ENCODE data around the gene AFF3.

The AFF3 gene

DNA sequence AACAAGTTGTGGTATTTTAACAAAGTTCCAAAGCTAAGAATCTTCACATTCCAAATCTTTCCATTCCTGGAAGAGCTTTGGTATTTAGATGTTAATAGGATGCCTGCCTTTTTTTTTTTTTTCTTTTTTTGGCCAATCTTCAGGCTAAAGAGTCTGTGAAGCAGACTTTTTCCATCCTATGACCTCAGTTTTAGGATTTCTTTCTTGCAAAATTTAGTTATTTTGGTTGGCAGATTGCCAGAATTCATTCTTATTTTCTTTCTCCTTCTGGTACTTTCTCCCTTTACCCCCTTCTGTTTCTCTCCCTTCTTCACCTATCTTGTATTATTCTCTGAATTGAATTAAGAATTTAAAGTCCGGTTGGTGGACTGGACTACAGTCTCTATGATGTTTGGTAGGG is 434.8 kb downstream of the AFF3 start:
- no peak for DNase-seq (ENCODE audit: low read depth, low spot score)

- no peak for DNase-seq (ENCODE audit: low read depth, low spot score)
Observed at GRCh38 chr2:99706735-99707134, 435.7 kb downstream of the AFF3 start.

- DNase-seq (ENCODE audit: low read depth, low spot score): no peak
Observed at GRCh38 chr2:99701503-99701902, 440.9 kb downstream of the AFF3 start.

GRCh38 chr2:99700482-99701398 is 441.6 kb downstream of the AFF3 start:
- no peak for DNase-seq (ENCODE audit: low read depth, low spot score)

GRCh38 chr2:99698896-99699295 is 443.5 kb downstream of the AFF3 start:
- no peak for DNase-seq (ENCODE audit: low read depth, low spot score)

- no peak for DNase-seq (ENCODE audit: low read depth, low spot score)
Observed at GRCh38 chr2:99697811-99698568, 444.4 kb downstream of the AFF3 start.

GRCh38 chr2:99695944-99696253 is 446.5 kb downstream of the AFF3 start:
- no peak for DNase-seq (ENCODE audit: low read depth, low spot score)

- no peak for DNase-seq (ENCODE audit: low read depth, low spot score)
Observed at GRCh38 chr2:99695130-99695943, 447.1 kb downstream of the AFF3 start.

- no peak for DNase-seq (ENCODE audit: low read depth, low spot score)
Observed at GRCh38 chr2:99694331-99694730, 448.1 kb downstream of the AFF3 start.

DNA sequence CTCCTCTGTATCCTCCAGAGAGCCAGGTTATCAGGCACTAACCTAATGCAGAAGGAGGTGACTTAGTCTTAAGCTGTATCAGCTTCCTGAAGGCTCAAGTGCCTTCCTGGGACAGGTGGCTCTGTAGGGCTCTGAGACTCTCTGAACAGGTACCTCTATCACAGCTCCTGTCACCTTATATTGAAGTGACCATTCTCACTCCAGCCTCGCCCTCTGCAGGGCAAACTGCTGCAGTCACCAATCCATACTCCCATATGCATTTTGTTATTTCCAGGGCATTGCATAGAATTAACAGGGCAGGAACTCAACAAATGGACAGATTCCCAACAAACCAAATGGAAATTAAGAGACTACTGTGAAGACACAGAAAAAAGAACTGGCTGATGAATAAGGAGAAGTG is 449.6 kb downstream of the AFF3 start:
- DNase-seq (ENCODE audit: low read depth, low spot score): no peak

DNA sequence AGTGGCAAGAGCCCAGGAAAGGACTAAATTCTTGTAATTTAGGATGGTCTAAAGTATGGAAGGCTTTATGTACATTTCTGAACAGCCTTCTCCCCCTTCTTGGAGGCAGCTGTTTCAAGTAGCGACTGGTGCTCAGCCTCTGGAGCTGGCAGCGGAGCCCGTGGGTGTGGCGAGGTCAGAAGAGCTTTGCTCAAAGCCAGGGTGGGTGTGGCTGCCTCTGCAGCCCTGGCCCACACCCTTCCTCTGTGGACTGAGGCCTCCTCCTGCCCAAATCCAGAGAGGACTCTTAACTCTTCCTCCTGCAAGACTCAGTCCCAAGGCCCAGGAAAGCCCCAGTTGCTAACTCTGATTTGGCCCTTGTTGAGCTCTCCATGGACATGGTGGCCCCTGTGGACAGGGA is 450.5 kb downstream of the AFF3 start:
- DNase-seq (ENCODE audit: low read depth, low spot score): no peak

- DNase-seq (ENCODE audit: low read depth, low spot score): no peak
Observed at GRCh38 chr2:99689145-99689742, 453.1 kb downstream of the AFF3 start.

- DNase-seq (ENCODE audit: low read depth, low spot score): no peak
Observed at GRCh38 chr2:99688699-99689098, 453.7 kb downstream of the AFF3 start.

GRCh38 chr2:99682275-99683060 is 459.9 kb downstream of the AFF3 start:
- DNase-seq (ENCODE audit: low read depth, low spot score): no peak

DNA sequence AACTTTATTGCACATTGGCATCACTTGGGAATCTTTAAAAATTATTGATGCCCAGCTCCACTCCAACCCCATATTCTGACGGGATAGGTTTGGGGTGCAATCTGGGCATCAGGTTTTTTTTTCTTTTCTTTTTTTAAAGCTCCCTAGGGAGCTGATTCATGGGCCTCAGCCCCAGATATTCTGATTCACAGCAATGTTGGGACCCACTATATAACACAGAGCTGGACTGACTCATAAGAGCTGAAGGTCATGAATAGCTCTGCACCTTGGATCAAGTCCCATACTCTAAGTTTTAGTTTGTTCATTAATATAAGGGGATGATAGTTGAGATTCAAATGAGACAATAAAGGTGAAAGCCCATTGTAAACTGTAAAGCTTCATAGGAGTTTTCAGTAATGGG is 461.4 kb downstream of the AFF3 start:
- no peak for DNase-seq (ENCODE audit: low read depth, low spot score)

- no peak for DNase-seq (ENCODE audit: low read depth, low spot score)
Observed at GRCh38 chr2:99679518-99679917, 462.9 kb downstream of the AFF3 start.

DNA sequence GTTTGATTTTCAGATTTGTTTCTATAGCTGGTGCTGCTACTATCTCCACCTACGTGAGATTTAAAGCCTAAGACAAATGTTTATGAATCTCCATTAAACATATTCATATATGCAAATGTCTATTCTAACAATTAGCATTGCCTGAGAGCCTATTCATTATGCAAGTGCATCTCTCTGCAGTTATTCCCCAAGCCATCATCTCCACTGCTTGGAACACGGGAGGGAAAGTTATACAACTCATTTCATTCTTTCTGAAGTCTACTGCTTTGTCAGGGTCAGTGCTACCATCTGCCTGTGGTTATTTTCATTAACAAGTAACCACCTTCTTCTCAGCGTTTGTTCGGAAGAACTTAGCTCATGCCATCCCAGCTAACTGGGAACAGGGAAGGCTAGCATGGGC is 463.8 kb downstream of the AFF3 start:
- DNase-seq (ENCODE audit: low read depth, low spot score): no peak

GRCh38 chr2:99677814-99678213 is 464.6 kb downstream of the AFF3 start:
- no peak for DNase-seq (ENCODE audit: low read depth, low spot score)

DNA sequence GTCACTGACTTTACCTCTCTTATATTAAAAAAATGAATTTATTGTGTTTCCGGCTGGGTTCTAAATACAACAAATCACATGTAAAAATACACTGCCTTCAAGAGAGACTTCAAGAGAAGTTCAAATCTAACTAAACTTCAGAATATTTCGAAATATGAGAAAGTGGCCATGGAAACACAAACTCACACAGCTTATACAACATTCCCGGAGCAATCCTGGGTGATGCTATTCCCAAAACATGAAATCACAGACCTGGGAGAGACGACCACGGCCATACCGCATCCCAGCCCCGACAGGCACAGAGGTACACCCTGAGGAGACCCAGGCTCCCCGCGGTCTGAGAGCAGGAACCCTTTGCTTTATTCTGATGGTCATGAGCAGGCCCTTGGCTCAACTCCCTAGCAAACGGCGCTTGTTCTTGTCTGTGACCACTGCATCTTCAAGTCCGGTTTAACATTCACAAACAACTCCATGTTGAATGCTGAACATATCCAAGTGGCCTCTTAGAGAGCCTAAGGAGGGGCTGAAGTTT is 467.2 kb downstream of the AFF3 start:
- DNase-seq (ENCODE audit: low read depth, low spot score): no peak

DNA sequence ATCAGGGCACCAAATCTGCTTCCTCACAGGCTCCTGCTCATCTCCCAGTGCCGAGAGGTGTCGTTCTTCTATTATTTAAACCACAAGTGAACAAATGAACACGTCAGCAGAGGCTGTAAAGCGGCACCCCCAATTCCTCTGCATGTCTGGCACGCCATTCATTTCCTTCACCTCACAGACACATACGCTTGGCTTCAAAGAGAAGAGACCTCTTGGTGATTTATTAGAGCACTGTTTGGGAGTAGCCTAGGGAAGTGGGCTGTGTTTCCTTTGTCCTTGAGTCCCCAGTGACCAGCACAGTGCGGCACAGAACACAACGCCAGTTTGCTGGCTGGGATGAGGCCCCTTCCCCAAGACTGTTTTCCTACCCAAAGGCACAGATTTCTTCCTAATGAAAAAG is 468.3 kb downstream of the AFF3 start:
- no peak for DNase-seq (ENCODE audit: low read depth, low spot score)

Measured in brain pericyte (primary cell).